WERI-Rb-1 (cell line): Measurements from ENCODE around the gene DENND1B.

ENCODE experiments used
- DNase-seq: peaks from one replicate; pipeline ENCODE4 v3.0.0-alpha.2; 2020
- H3K27ac ChIP-seq: fragments of 250-450 bp; sonication (Bioruptor Pico); 2 replicates; pipeline ENCODE4 v1.5.1; 2020; ENCODE audit warnings: mild to moderate bottlenecking, moderate library complexity
- H3K27me3 ChIP-seq: fragments of 250-450 bp; sonication (Bioruptor Pico); 2 replicates; pipeline ENCODE4 v1.5.1; 2021; ENCODE audit warnings: mild to moderate bottlenecking, low read depth, moderate library complexity; ENCODE audit not compliant: insufficient read depth, severe bottlenecking
- H3K36me3 ChIP-seq: fragments of 250-450 bp; sonication (Bioruptor Pico); 2 replicates; pipeline ENCODE4 v1.5.1; 2020; ENCODE audit warnings: mild to moderate bottlenecking, moderate library complexity
- H3K4me3 ChIP-seq: 2 replicates; pipeline ENCODE4 v1.5.1; 2011; ENCODE audit warnings: low read depth, mild to moderate bottlenecking, control low read depth, low read length
- H3K9me3 ChIP-seq: fragments of 250-450 bp; sonication (Bioruptor Pico); 2 replicates; pipeline ENCODE4 v1.5.1; 2021; ENCODE audit warnings: mild to moderate bottlenecking, moderate library complexity; ENCODE audit not compliant: severe bottlenecking
- CTCF ChIP-seq: IDR thresholded peaks from 2 replicates; pipeline ENCODE4 v1.5.1; 2011; ENCODE audit warnings: low read depth, mild to moderate bottlenecking, control low read depth, inconsistent platforms, low read length

The DENND1B gene

GRCh38 chr1:197787623-197788536 is 12.6 kb upstream of the DENND1B start:
- H3K9me3 ChIP-seq: no peaks in the 10 kb centered on the region
- H3K27me3 ChIP-seq: no peaks in the 10 kb centered on the region
- H3K27ac ChIP-seq: no peak overlapping the region
- DNase-seq: no peak
- no peak overlapping the region for H3K4me3 ChIP-seq
- no peaks in the 10 kb centered on the region for H3K36me3 ChIP-seq
- TF ChIP-seq CTCF: no peak

GRCh38 chr1:197787056-197787455 is 11.8 kb upstream of the DENND1B start:
- Histone ChIP-seq H3K27ac (no peak overlapping the region), H3K4me3 (no peak overlapping the region), H3K9me3 (no peaks in the 10 kb centered on the region), H3K27me3 (no peaks in the 10 kb centered on the region), H3K36me3 (no peaks in the 10 kb centered on the region)
- no peak for TF ChIP-seq CTCF
- DNase-seq: no peak

GRCh38 chr1:197786280-197786679 is 11.0 kb upstream of the DENND1B start:
- TF ChIP-seq CTCF: no peak
- no peaks in the 10 kb centered on the region for H3K36me3 ChIP-seq
- no peaks in the 10 kb centered on the region for H3K27me3 ChIP-seq
- H3K4me3 ChIP-seq: no peak overlapping the region
- H3K27ac ChIP-seq: no peak overlapping the region
- no peaks in the 10 kb centered on the region for H3K9me3 ChIP-seq
- DNase-seq: no peak

GRCh38 chr1:197783510-197783948 is 8.2 kb upstream of the DENND1B start:
- no peak for DNase-seq
- H3K4me3 ChIP-seq: no peak overlapping the region
- H3K9me3 ChIP-seq: no peaks in the 10 kb centered on the region
- no peak overlapping the region for H3K27ac ChIP-seq
- TF ChIP-seq CTCF: no peak
- H3K36me3 ChIP-seq: no peaks in the 10 kb centered on the region
- no peaks in the 10 kb centered on the region for H3K27me3 ChIP-seq

GRCh38 chr1:197782722-197783360 is 7.6 kb upstream of the DENND1B start:
- Histone ChIP-seq H3K36me3 (no peaks in the 10 kb centered on the region), H3K27ac (no peak overlapping the region), H3K9me3 (no peaks in the 10 kb centered on the region), H3K4me3 (no peak overlapping the region), H3K27me3 (no peaks in the 10 kb centered on the region)
- no peak for TF ChIP-seq CTCF
- DNase-seq: no peak
